ENCODE data around the gene KLHL15.

The KLHL15 gene

DNA sequence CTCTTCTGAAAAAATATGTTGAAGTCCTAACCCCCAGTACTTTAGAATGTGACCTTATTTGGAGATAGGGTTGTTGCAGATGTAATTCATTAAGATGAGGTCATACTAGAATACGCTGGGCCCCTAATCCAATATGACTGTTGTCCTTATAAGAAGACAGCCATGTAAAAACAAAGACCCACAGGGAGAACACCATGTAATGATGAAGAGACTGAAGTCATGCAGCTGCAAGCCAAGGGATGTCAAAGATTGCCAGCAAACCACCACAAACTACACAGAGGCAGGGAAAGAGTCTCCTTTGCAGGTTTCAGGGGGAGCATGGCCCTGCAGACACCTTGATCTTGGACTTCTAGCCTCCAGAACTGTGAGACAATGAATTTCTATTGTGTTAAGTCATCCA is 81.8 kb downstream of the KLHL15 start:
- DNase-seq, result no peak

DNA sequence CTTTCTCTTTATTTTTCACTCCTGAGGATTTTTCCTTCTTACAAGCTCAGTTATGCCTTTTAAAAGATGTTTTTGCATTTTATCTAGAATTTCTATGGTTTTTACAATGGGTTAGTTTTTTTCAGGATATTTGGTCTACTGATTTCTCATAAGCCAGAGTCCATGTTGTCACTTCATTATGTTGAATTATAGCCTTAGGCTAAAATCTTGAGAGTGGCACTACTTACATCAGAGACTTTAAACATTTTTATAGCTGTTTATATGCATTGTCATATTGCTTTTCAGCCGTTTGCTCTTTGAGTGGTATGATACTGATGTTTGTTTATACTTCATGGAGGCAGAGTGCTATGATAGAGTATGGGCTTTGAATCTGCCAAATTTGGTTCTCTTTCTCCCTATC is 82.8 kb downstream of the KLHL15 start:
- DNase-seq, result no peak

- DNase-seq, result no peak
These were observed 87.8 kb downstream of the KLHL15 start for GRCh38 chrX:23939203-23939602.

DNA sequence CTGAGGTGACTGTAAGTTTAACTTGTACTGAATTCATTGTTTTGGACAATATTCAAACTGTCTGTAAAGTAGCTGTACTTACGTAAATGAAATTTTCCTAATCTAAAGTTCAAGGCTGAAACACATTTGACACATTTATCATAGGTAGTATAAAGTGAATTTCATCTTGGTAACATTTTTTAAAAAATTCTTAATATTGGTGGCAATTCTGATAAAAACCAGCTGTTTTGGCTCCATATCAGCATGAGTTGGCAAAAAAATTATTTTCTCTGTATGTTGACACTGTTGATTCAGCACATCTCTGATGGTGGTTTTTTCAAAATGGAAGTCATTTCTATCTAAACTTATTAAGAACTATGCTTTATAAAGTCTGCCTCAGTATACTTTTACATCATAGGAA is 88.3 kb downstream of the KLHL15 start:
- no peak for DNase-seq

DNA sequence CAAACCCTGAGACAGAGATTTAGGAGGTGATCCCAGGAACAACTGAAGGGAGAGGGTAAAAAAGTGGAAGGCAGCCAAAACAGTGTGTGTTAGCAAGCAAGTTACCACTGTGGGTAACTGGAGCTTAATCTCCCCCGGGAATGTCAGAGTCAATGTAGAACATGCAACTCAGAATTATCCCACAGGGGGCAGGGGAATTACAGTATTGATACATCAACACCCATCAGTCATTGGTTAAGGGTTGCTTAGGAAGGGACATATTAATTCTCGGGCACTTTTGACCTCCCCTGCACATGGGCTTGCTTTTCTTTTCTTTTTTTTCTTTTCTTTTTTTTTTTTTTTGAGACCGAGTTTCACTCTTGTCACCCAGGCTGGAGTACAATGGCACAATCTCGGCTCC is 89.9 kb downstream of the KLHL15 start:
- DNase-seq, result no peak

GRCh38 chrX:23936180-23936579 is 90.8 kb downstream of the KLHL15 start:
- DNase-seq, result no peak

DNA sequence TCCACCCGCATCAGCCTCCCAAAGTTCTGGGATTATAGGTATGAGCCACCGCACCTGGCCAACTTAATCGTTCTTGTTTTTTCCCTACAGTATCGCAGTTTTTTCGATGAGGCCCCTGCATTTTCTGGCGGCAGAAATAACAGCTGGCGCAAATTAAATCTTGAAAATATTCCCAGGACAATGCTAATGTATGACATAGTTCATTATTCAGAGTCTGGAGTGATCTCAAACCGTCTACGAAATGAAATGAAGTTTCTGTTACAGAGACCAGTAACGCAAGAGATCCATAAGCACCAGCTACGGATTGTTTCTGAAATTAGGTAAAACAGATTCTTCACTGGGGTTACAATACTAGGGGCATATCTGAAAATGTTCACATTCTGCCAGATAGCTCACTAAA is 91.9 kb downstream of the KLHL15 start:
- DNase-seq, result no peak
